ENCODE measurements around the gene SPRR3.

SPRR3 gene

GRCh38 chr1:152970495-152970894 is 31.1 kb upstream of the SPRR3 start, which contains the start of gene SPRR4:
Gene SPRR4, plus strand, starts transcription at chr1:152970648. Its CDS starts 1,243 bp downstream, at chr1:152971891.
- no peak for DNase-seq (ENCODE audit: low spot score in 2 of 2)
- Histone ChIP-seq H3K27me3 (ENCODE audit: low read depth) (no peaks in the 10 kb centered on the region), H3K4me1 (no peaks in the 10 kb centered on the region), H3K36me3 (replicated peaks) (no peaks in the 10 kb centered on the region), H3K4me3 (no peak within 1 kb of the TSS), H3K9me3 (no peaks in the 10 kb centered on the region)
- in situ Hi-C loops (cut with MboI; ENCODE audit: low sequenced_read_pairs), result no loop called here

- H3K4me1 ChIP-seq, result no peaks in the 10 kb centered on the region
- in situ Hi-C loops (cut with MboI; ENCODE audit: low sequenced_read_pairs), result no loop called here
- no peaks in the 10 kb centered on the region for H3K9me3 ChIP-seq
- no peak overlapping the region for H3K4me3 ChIP-seq
- H3K27me3 ChIP-seq (ENCODE audit: low read depth), result no peaks in the 10 kb centered on the region
- no peaks in the 10 kb centered on the region for H3K36me3 ChIP-seq (replicated peaks)
- DNase-seq (ENCODE audit: low spot score in 2 of 2), result no peak
These were observed 29.2 kb upstream of the SPRR3 start for GRCh38 chr1:152972196-152972886.

GRCh38 chr1:152976688-152977087 is 24.9 kb upstream of the SPRR3 start:
- Histone ChIP-seq H3K4me3 (no peak overlapping the region), H3K36me3 (replicated peaks) (no peaks in the 10 kb centered on the region), H3K27me3 (ENCODE audit: low read depth) (no peaks in the 10 kb centered on the region), H3K9me3 (no peaks in the 10 kb centered on the region), H3K4me1 (no peaks in the 10 kb centered on the region)
- in situ Hi-C loops (cut with MboI; ENCODE audit: low sequenced_read_pairs), result no loop called here
- DNase-seq (ENCODE audit: low spot score in 2 of 2), result no peak

DNA sequence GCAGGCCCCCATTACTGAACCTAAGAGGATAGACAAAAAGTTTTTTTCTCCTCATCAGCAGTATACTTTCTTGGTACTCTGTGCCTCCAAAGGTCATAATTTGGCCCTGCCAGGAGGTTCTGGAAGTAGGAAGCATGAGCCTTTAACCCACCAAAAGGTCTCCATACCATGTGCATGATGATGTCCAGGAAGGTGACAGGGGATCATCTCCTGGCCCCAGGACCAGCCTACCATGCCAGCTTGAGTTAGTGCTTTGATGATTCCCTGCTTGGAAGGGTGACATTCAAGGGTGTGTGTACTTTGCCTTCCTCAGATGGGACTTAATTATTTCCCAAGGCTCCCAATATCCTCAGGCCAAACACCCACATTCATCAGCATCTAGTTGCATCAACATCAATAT is 23.9 kb upstream of the SPRR3 start:
- H3K4me3 ChIP-seq, result no peak overlapping the region
- H3K27me3 ChIP-seq (ENCODE audit: low read depth), result no peaks in the 10 kb centered on the region
- DNase-seq (ENCODE audit: low spot score in 2 of 2), result no peak
- in situ Hi-C loops (cut with MboI; ENCODE audit: low sequenced_read_pairs), result no loop called here
- no peaks in the 10 kb centered on the region for H3K36me3 ChIP-seq (replicated peaks)
- H3K4me1 ChIP-seq, result no peaks in the 10 kb centered on the region
- H3K9me3 ChIP-seq, result no peaks in the 10 kb centered on the region

- no peaks in the 10 kb centered on the region for H3K4me1 ChIP-seq
- DNase-seq (ENCODE audit: low spot score in 2 of 2), result no peak
- no peak overlapping the region for H3K4me3 ChIP-seq
- in situ Hi-C loops (cut with MboI; ENCODE audit: low sequenced_read_pairs), result no loop called here
- H3K27me3 ChIP-seq (ENCODE audit: low read depth), result no peaks in the 10 kb centered on the region
- H3K9me3 ChIP-seq, result no peaks in the 10 kb centered on the region
- H3K36me3 ChIP-seq (replicated peaks), result no peaks in the 10 kb centered on the region
These were observed 20.9 kb upstream of the SPRR3 start for GRCh38 chr1:152980676-152981075.

GRCh38 chr1:152981146-152981871 is 20.2 kb upstream of the SPRR3 start:
- H3K4me1 ChIP-seq, result no peaks in the 10 kb centered on the region
- no peaks in the 10 kb centered on the region for H3K36me3 ChIP-seq (replicated peaks)
- no peak for DNase-seq (ENCODE audit: low spot score in 2 of 2)
- no peaks in the 10 kb centered on the region for H3K27me3 ChIP-seq (ENCODE audit: low read depth)
- in situ Hi-C loops (cut with MboI; ENCODE audit: low sequenced_read_pairs), result no loop called here
- no peak overlapping the region for H3K4me3 ChIP-seq
- H3K9me3 ChIP-seq, result no peaks in the 10 kb centered on the region

DNA sequence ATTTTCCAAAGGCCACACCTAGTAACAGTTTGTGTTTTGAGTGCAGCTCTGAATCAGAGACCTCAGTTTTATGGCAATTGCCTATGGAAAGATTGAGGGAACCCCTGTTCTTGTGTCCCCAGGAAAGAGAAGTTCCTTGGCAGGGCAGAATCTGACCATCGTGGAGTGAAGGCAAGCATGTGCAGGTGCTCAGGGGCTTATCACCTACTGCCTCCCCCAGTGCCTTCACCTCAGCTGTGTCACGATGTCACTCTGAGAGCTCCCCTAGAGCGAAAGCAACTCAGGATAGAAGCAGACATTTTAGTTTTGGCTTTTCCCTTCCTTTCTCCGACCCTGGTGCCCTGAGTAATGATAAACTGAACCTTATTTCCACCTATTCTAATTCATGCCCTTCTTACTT is 19.5 kb upstream of the SPRR3 start:
- Histone ChIP-seq H3K9me3 (no peaks in the 10 kb centered on the region), H3K4me1 (no peaks in the 10 kb centered on the region), H3K36me3 (replicated peaks) (no peaks in the 10 kb centered on the region), H3K27me3 (ENCODE audit: low read depth) (no peaks in the 10 kb centered on the region), H3K4me3 (no peak overlapping the region)
- DNase-seq (ENCODE audit: low spot score in 2 of 2), result no peak
- in situ Hi-C loops (cut with MboI; ENCODE audit: low sequenced_read_pairs), result no loop called here

GRCh38 chr1:152983234-152983633 is 18.3 kb upstream of the SPRR3 start:
- H3K9me3 ChIP-seq, result no peaks in the 10 kb centered on the region
- no peak overlapping the region for H3K4me3 ChIP-seq
- no peak for DNase-seq (ENCODE audit: low spot score in 2 of 2)
- no peaks in the 10 kb centered on the region for H3K4me1 ChIP-seq
- H3K27me3 ChIP-seq (ENCODE audit: low read depth), result no peaks in the 10 kb centered on the region
- H3K36me3 ChIP-seq (replicated peaks), result no peaks in the 10 kb centered on the region
- in situ Hi-C loops (cut with MboI; ENCODE audit: low sequenced_read_pairs), result no loop called here

GRCh38 chr1:152983743-152984142 is 17.8 kb upstream of the SPRR3 start, which contains the start of gene SPRR1A:
Gene SPRR1A, plus strand, starts transcription at chr1:152984081. Its CDS starts 1,150 bp downstream, at chr1:152985231.
- Histone ChIP-seq H3K4me1 (no peaks in the 10 kb centered on the region), H3K27me3 (ENCODE audit: low read depth) (no peaks in the 10 kb centered on the region), H3K36me3 (replicated peaks) (no peaks in the 10 kb centered on the region), H3K4me3 (no peak within 1 kb of the TSS), H3K9me3 (no peaks in the 10 kb centered on the region)
- in situ Hi-C loops (cut with MboI; ENCODE audit: low sequenced_read_pairs), result no loop called here
- DNase-seq (ENCODE audit: low spot score in 2 of 2), result no peak

GRCh38 chr1:152986578-152986977 is 15.0 kb upstream of the SPRR3 start:
- Histone ChIP-seq H3K36me3 (replicated peaks) (no peaks in the 10 kb centered on the region), H3K4me3 (no peak overlapping the region), H3K9me3 (no peaks in the 10 kb centered on the region), H3K27me3 (ENCODE audit: low read depth) (no peaks in the 10 kb centered on the region), H3K4me1 (no peaks in the 10 kb centered on the region)
- in situ Hi-C loops (cut with MboI; ENCODE audit: low sequenced_read_pairs), result no loop called here
- no peak for DNase-seq (ENCODE audit: low spot score in 2 of 2)

DNA sequence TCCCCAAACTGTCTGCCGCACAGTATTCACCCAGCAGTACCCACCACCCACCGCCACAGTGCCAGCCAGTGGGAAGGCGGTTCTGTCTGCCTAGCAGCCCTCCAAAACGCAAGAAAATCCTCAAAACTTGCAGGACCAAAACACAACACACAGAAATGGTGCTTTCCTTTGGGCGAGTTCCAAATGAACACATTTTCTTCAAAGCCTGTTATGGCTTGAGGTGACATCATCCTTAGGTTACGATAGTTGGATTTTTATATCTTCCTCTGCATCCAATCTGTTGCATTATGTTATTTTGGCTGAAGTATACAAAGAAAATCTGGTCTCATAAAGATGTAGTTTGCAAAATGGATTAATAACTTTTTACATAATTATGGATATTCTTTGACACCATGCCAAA is 8.4 kb upstream of the SPRR3 start:
- Histone ChIP-seq H3K4me1 (no peaks in the 10 kb centered on the region), H3K36me3 (replicated peaks) (no peaks in the 10 kb centered on the region), H3K4me3 (no peak overlapping the region), H3K27me3 (ENCODE audit: low read depth) (no peaks in the 10 kb centered on the region), H3K9me3 (no peaks in the 10 kb centered on the region)
- in situ Hi-C loops (cut with MboI; ENCODE audit: low sequenced_read_pairs), result no loop called here
- DNase-seq (ENCODE audit: low spot score in 2 of 2), result no peak

DNA sequence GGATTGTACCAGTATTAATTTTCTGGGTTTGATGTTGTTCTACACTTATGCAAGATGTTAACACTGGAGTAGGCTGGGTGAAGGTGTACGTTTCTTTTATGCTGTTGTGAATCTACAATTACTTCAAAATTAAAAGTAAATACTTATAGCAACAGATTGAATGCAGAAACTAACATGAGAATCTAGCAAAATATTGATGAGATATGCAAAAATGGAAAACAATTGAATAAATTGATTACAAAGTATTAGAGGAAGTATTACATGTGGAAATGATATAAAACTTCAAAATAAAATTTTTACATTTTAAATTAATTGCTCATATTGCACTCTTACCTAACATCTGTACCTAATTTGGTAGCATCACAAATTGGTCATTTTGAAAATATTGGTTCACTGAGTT is 5.7 kb upstream of the SPRR3 start:
- in situ Hi-C loops (cut with MboI; ENCODE audit: low sequenced_read_pairs), result no loop called here
- no peak for DNase-seq (ENCODE audit: low spot score in 2 of 2)
- no peaks in the 10 kb centered on the region for H3K27me3 ChIP-seq (ENCODE audit: low read depth)
- H3K36me3 ChIP-seq (replicated peaks), result no peaks in the 10 kb centered on the region
- no peak overlapping the region for H3K4me3 ChIP-seq
- no peaks in the 10 kb centered on the region for H3K9me3 ChIP-seq
- no peaks in the 10 kb centered on the region for H3K4me1 ChIP-seq

DNA sequence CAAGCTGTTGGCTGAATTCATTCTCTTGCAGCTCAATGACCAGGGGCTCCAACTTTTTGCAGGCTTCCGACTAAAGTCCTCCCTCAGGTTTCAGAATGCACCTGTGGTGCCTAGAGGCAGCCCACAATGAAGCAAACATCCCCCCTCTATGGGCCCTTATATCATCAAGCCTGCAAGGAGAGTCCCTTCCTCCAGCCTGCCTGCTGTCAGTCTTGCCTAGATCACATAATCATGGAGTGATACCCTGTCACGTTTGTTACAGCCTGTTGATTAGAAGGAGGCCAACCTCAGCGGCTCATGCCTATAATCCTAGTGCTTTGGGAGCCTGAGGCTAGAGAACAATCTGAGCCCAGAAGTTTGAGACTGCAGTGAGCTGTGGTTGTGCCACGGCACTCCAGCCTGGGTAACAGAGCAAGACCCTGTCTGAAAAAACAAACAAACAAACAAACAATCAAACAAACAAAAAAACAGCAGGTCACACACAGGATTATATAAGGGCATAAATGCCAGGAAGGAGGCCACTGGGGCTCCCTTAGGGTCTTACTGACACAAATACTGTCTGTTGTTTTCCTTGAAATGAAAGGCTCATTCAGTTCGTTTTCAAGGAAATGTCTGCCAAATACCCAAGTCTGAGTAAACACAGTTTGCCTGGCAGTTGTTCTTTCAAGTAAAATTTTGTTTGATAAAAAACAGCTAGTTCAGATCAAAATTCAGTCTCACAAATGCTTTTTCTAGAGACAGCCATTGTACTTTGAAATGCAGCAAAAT is 4.7 kb upstream of the SPRR3 start:
- H3K36me3 ChIP-seq (replicated peaks), result no peaks in the 10 kb centered on the region
- no peak for DNase-seq (ENCODE audit: low spot score in 2 of 2)
- in situ Hi-C loops (cut with MboI; ENCODE audit: low sequenced_read_pairs), result no loop called here
- no peaks in the 10 kb centered on the region for H3K27me3 ChIP-seq (ENCODE audit: low read depth)
- no peaks in the 10 kb centered on the region for H3K4me1 ChIP-seq
- H3K4me3 ChIP-seq, result no peak overlapping the region
- H3K9me3 ChIP-seq, result no peaks in the 10 kb centered on the region

DNA sequence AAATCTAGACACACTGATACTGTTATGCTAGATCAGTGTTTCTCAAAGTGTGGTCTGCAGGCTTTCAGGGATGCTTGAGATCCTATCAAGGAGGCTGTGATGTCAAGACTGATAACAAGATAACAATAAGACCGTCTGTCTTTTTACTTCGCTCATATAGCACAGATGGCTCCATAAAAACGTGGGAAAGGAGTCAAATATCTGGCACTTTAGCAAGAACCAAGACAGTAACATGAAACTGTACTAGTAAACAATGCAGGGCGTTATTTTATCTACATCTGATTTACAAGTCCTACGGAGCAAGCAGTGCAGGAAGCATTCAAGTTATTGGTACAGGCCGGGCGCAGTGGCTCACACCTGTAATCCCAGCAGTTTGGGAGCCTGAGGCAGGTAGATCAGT is 3.6 kb upstream of the SPRR3 start:
- H3K36me3 ChIP-seq (replicated peaks), result no peaks in the 10 kb centered on the region
- no peaks in the 10 kb centered on the region for H3K4me1 ChIP-seq
- in situ Hi-C loops (cut with MboI; ENCODE audit: low sequenced_read_pairs), result no loop called here
- DNase-seq (ENCODE audit: low spot score in 2 of 2), result no peak
- no peaks in the 10 kb centered on the region for H3K9me3 ChIP-seq
- no peak overlapping the region for H3K4me3 ChIP-seq
- H3K27me3 ChIP-seq (ENCODE audit: low read depth), result no peaks in the 10 kb centered on the region

Data from HAP-1 (cell line).